Activated CD4-positive, alpha-beta T cell treated with anti-CD3 and anti-CD28 coated beads, Interleukin-2, amount 10 ng/mL, durations not matched to agents 24 days and 14 days (primary cell): Measurements from ENCODE around the gene GATA1. TPM values are rescaled to one million over a fixed set of nuclear protein-coding genes. Genes with fewer than 3 reads are reported as not detected.
"Not testable (repeated sequence)": the region's sequence is repeated elsewhere in the genome, so short reads cannot be mapped to it uniquely, and the experiment has no call there.

Source experiments
- DNase-seq: peaks from one replicate; pipeline ENCODE4 v3.0.0; 2022
- H3K27ac Mint-ChIP-seq: one replicate; pipeline ENCODE4 v1.8.0; 2022; ENCODE audit warnings: mild to moderate bottlenecking, mixed read lengths
- H3K27me3 Mint-ChIP-seq: one replicate; pipeline ENCODE4 v1.8.0; 2022; ENCODE audit warnings: mixed read lengths
- H3K36me3 Mint-ChIP-seq: one replicate; pipeline ENCODE4 v1.8.0; 2022; ENCODE audit warnings: low read depth, mild to moderate bottlenecking, mixed read lengths
- H3K4me1 Mint-ChIP-seq: one replicate; pipeline ENCODE4 v1.8.0; 2021; ENCODE audit warnings: mixed read lengths
- H3K4me3 Mint-ChIP-seq: one replicate; pipeline ENCODE4 v1.8.0; 2022; ENCODE audit warnings: mild to moderate bottlenecking, moderate library complexity, mixed read lengths
- H3K9me3 Mint-ChIP-seq: one replicate; pipeline ENCODE4 v1.8.0; 2021; ENCODE audit warnings: mixed read lengths
- intact Hi-C: fragments of 100-400 bp; cut with micrococcal nuclease; formaldehyde crosslinking; loops from one replicate; pipeline ENCODE4 v1.15.1; 2023
- total RNA-seq: library from RNA; stranded (reverse); gene quantifications from 2 replicates; pipeline ENCODE4 v1.2.3, GENCODE V29; 2022

GATA1 gene
- total RNA-seq, 1 donor from 2014 or later = not detected

DNA sequence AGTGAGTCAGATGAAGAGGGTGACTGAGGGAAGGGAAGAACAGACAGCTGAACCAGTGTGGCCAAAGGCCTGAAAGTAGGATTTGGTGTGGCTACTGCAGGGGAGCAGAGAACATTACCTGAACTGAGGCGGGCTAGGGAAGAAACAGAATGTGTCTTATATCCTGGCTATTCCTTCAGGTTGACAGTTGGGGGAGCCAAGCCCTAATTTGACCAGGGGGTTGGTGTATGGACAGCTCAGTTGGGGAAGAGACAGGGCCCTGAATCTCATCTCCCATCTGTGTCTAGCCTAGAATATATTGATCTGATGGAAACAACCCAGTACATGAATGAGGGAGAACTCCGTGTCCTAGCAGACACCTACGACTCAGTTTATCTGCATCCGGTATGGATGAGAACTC, 19.7 kb downstream of the GATA1 start:
- Mint-ChIP-seq H3K27me3 (no peaks in the 10 kb centered on the region), H3K27ac (peak overlapping the region; percentile 59), H3K9me3 (no peaks in the 10 kb centered on the region), H3K4me1 (peaks cover 14% of the 10 kb centered on the region), H3K4me3 (no peak overlapping the region), H3K36me3 (peaks cover 18% of the 10 kb centered on the region)
- no peak for DNase-seq
- intact Hi-C loops = loop anchor here (10.0 kb wide), 1 partner anchor 359 kb away; the partner anchor contains the start of gene MAGIX

DNA sequence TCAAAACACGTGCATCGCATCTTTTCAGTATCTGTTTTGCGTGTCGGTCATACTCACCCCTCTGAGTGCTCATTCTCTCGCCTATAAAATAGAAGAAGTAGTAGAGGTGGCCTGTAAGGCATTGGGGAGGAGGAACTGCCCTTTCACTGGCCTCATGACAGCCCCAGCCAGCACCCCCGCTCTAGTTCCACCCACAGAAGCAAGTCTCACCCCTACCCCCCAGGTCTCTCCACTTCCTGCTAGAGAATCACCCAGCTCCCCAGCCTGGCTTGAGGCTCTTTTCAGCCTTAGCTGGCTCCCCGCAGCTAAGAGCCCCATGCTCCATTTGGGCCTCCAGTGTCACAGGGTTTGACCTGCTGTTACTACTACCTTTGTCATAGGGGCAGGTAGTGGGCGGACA, 27.3 kb downstream of the GATA1 start:
- no peak for DNase-seq
- H3K4me1 Mint-ChIP-seq = no peaks in the 10 kb centered on the region
- intact Hi-C loops = no loop called here
- no peak overlapping the region for H3K4me3 Mint-ChIP-seq
- peaks cover 16% of the 10 kb centered on the region for H3K36me3 Mint-ChIP-seq
- no peak overlapping the region for H3K27ac Mint-ChIP-seq
- no peaks in the 10 kb centered on the region for H3K9me3 Mint-ChIP-seq
- no peaks in the 10 kb centered on the region for H3K27me3 Mint-ChIP-seq

DNA sequence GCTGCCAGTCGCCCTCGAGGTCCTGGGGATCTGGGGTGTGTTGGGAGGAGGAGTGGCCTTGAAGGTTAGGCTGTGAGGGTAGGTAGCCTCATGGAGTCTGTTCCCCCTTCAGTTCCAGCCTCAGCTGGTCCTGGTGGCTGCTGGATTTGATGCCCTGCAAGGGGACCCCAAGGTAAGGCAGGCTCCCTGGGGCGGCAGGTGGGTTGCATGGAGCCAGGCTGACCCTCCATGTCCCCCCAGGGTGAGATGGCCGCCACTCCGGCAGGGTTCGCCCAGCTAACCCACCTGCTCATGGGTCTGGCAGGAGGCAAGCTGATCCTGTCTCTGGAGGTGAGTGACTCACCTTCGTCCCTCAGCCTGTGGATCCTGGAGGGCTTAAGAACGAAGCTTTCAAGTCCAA, 28.3 kb downstream of the GATA1 start:
- peaks cover 16% of the 10 kb centered on the region for H3K36me3 Mint-ChIP-seq
- H3K27ac Mint-ChIP-seq = no peak overlapping the region
- no peak overlapping the region for H3K4me3 Mint-ChIP-seq
- intact Hi-C loops = no loop called here
- H3K4me1 Mint-ChIP-seq = no peaks in the 10 kb centered on the region
- H3K27me3 Mint-ChIP-seq = no peaks in the 10 kb centered on the region
- no peak for DNase-seq
- H3K9me3 Mint-ChIP-seq = no peaks in the 10 kb centered on the region

DNA sequence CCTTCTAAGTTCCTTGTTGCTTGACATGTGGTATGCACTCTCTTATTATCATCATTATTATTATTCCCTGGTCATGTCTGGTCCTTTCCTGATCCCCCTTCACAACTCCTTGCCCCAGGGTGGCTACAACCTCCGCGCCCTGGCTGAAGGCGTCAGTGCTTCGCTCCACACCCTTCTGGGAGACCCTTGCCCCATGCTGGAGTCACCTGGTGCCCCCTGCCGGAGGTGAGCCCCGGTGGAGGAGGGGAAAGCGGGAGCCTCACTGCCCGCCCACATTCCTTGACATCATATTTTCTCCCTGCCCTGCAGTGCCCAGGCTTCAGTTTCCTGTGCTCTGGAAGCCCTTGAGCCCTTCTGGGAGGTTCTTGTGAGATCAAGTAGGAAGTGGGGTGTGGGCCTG, 28.9 kb downstream of the GATA1 start:
- no peak overlapping the region for H3K4me3 Mint-ChIP-seq
- H3K36me3 Mint-ChIP-seq = peaks cover 16% of the 10 kb centered on the region
- no peaks in the 10 kb centered on the region for H3K9me3 Mint-ChIP-seq
- no peaks in the 10 kb centered on the region for H3K27me3 Mint-ChIP-seq
- H3K27ac Mint-ChIP-seq = no peak overlapping the region
- H3K4me1 Mint-ChIP-seq = no peaks in the 10 kb centered on the region
- no peak for DNase-seq
- intact Hi-C loops = no loop called here

DNA sequence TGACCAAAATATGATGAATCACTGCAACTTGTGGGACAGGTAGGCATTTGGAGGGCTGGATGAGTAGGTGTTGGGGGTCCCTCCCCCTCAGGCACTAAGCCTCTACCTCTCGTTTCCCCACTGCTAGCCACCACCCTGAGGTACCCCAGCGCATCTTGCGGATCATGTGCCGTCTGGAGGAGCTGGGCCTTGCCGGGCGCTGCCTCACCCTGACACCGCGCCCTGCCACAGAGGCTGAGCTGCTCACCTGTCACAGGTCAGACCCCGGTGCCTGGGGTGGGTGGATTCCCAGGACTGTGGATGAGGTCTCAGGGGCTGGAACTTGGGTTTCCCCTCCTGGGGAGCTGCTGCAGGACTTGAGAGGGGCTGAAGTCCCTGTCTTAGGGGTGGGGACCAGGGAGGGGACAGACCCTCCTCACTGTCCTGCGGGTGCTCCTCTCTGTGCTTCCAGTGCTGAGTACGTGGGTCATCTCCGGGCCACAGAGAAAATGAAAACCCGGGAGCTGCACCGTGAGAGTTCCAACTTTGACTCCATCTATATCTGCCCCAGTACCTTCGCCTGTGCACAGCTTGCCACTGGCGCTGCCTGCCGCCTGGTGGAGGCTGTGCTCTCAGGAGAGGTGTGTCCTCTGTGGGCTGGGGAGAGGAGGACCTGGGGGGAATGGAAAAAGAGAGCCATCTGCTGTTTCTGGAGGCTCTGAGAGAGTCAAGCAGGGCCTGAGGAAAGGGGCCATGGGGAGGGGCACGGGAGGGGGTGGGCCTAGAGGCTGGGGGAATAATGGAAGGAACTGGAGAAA, 29.8 kb downstream of the GATA1 start:
- intact Hi-C loops = no loop called here
- DNase-seq = no peak
- H3K4me3 Mint-ChIP-seq = no peak overlapping the region
- peaks cover 14% of the 10 kb centered on the region for H3K36me3 Mint-ChIP-seq
- H3K4me1 Mint-ChIP-seq = no peaks in the 10 kb centered on the region
- no peaks in the 10 kb centered on the region for H3K27me3 Mint-ChIP-seq
- H3K9me3 Mint-ChIP-seq = no peaks in the 10 kb centered on the region
- no peak overlapping the region for H3K27ac Mint-ChIP-seq

DNA sequence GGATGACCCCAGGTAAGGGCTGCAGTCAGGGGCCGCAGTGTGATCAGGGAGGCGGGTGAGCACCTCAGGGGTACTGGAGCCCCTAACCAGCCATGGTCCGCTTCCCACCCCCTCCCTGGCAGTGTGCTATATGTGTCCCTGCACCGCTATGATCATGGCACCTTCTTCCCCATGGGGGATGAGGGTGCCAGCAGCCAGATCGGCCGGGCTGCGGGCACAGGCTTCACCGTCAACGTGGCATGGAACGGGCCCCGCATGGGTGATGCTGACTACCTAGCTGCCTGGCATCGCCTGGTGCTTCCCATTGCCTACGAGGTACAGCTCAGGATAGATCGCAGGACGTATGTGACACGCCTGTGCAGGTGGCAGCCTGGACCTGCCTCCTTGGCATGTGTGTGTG, 31.7 kb downstream of the GATA1 start:
- H3K4me1 Mint-ChIP-seq = no peaks in the 10 kb centered on the region
- no peaks in the 10 kb centered on the region for H3K27me3 Mint-ChIP-seq
- H3K27ac Mint-ChIP-seq = no peak overlapping the region
- peaks cover 8% of the 10 kb centered on the region for H3K36me3 Mint-ChIP-seq
- H3K4me3 Mint-ChIP-seq = no peak overlapping the region
- no peak for DNase-seq
- intact Hi-C loops = no loop called here
- no peaks in the 10 kb centered on the region for H3K9me3 Mint-ChIP-seq

DNA sequence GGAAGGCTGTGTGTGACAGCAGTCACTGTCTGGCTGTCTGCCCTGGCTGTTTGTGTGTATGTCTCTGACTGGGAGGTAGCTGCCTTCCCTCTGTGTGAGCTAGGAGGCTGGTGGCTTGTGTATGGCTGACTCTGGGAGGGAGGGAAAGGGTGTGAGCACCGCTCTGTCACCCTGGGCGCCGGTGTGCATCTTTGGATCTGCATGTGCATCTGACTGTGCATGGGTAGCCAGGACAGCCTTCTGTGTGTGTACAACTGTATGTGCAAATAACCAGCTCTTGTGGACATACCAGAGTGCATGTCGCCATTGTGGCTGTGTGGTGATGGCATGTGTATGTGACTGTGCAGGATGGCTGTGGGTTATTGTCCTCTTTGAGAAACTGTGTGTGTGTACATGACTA, 32.5 kb downstream of the GATA1 start:
- Mint-ChIP-seq H3K36me3 (peaks cover 9% of the 10 kb centered on the region), H3K9me3 (no peaks in the 10 kb centered on the region), H3K4me1 (no peaks in the 10 kb centered on the region), H3K27me3 (no peaks in the 10 kb centered on the region), H3K27ac (no peak overlapping the region), H3K4me3 (no peak overlapping the region)
- intact Hi-C loops = no loop called here
- no peak for DNase-seq

DNA sequence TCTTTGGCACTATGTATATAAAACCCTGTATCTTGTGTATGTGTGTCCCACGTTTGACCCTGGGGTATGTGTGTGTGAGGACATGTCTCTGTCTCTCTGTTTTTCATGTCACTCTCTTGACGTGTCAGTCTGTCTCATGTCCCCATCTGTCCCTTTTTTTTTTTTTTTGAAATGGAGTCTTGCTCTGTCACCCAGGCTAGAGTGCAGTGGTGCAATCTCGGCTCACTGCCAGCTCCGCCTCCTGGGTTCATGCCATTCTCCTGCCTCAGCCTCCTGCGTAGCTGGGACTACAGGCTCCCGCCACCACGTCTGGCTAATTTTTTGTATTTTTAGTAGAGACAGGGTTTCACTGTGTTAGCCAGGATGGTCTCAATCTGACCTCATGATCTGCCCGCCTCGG, 33.0 kb downstream of the GATA1 start:
- H3K27me3 Mint-ChIP-seq, intact Hi-C loops, H3K4me1 Mint-ChIP-seq, H3K27ac Mint-ChIP-seq, H3K9me3 Mint-ChIP-seq, H3K4me3 Mint-ChIP-seq, DNase-seq, H3K36me3 Mint-ChIP-seq: not testable (repeated sequence)

DNA sequence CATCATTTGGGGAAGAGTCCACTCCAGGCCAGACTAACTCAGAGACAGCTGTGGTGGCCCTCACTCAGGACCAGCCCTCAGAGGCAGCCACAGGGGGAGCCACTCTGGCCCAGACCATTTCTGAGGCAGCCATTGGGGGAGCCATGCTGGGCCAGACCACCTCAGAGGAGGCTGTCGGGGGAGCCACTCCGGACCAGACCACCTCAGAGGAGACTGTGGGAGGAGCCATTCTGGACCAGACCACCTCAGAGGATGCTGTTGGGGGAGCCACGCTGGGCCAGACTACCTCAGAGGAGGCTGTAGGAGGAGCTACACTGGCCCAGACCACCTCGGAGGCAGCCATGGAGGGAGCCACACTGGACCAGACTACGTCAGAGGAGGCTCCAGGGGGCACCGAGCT, 36.7 kb downstream of the GATA1 start:
- H3K27me3 Mint-ChIP-seq = peaks cover 6% of the 10 kb centered on the region
- intact Hi-C loops = no loop called here
- peaks cover 4% of the 10 kb centered on the region for H3K36me3 Mint-ChIP-seq
- H3K4me3 Mint-ChIP-seq = no peak overlapping the region
- DNase-seq = no peak
- no peak overlapping the region for H3K27ac Mint-ChIP-seq
- no peaks in the 10 kb centered on the region for H3K9me3 Mint-ChIP-seq
- no peaks in the 10 kb centered on the region for H3K4me1 Mint-ChIP-seq

DNA sequence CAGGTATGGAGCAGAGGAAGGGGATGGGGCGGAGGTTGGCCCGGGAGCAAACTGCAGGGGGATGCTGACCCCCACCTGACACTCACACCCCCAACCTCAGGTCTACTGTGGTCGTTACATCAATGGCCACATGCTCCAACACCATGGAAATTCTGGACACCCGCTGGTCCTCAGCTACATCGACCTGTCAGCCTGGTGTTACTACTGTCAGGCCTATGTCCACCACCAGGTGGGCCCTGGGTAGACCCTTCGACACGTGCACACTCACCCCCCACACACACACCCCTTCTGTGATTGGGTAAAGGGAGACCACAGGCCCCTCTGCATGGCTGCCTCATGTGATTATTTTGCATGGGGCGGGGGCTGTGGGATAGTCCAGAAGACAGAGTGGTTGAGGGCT, 37.7 kb downstream of the GATA1 start:
- DNase-seq = no peak
- H3K27ac Mint-ChIP-seq = no peak overlapping the region
- peaks cover 4% of the 10 kb centered on the region for H3K36me3 Mint-ChIP-seq
- no peak overlapping the region for H3K4me3 Mint-ChIP-seq
- no peaks in the 10 kb centered on the region for H3K9me3 Mint-ChIP-seq
- no peaks in the 10 kb centered on the region for H3K4me1 Mint-ChIP-seq
- intact Hi-C loops = no loop called here
- peaks cover 14% of the 10 kb centered on the region for H3K27me3 Mint-ChIP-seq

DNA sequence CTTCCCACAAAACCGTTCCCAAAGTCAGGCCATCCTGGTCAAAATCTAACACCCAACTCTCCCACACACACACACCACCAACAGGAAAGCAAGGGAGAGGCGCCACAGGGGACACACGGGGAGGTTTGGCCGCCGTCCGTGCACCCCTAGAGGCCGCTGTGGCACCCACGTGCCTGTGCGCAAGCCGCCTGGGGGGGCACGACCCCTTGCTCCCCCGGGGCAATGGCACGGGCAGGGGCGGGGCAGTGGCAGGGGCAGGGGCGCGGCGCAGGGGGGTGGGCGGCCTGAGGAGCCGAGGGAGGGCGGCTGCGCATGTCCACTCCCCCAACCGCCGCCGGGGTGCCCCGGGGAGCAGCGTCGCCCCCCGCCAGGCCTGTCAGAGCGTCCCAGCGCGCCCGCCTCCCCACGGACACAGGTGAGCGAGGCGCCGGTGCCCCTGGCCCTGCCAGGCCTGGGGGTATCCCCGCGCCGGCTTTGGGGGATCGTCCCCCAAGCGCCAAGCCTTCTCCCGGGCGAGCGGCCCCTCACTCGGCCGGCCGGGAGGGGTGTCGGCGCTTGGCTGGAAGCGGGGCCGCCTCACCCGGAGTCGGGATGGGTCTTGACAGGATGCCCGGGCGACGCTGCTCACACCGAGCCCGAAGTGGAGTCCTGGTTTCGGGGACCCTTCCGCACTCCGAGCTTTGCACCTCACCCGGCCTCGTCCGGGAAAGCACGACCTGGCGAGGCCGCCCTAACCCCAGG, 39.9 kb downstream of the GATA1 start, which contains the start of gene ERAS:
Gene ERAS (plus strand): TSS at position 379 of the 741 bp plus-strand sequence. CDS start 2,611 bp downstream, outside the sequence.
- Mint-ChIP-seq H3K4me1 (no peaks in the 10 kb centered on the region), H3K27ac (peak within 1 kb of the TSS; percentile 58), H3K9me3 (no peaks in the 10 kb centered on the region), H3K36me3 (peaks cover 4% of the 10 kb centered on the region), H3K27me3 (peaks cover 25% of the 10 kb centered on the region), H3K4me3 (no peak within 1 kb of the TSS)
- intact Hi-C loops = no loop called here
- DNase-seq = no peak

DNA sequence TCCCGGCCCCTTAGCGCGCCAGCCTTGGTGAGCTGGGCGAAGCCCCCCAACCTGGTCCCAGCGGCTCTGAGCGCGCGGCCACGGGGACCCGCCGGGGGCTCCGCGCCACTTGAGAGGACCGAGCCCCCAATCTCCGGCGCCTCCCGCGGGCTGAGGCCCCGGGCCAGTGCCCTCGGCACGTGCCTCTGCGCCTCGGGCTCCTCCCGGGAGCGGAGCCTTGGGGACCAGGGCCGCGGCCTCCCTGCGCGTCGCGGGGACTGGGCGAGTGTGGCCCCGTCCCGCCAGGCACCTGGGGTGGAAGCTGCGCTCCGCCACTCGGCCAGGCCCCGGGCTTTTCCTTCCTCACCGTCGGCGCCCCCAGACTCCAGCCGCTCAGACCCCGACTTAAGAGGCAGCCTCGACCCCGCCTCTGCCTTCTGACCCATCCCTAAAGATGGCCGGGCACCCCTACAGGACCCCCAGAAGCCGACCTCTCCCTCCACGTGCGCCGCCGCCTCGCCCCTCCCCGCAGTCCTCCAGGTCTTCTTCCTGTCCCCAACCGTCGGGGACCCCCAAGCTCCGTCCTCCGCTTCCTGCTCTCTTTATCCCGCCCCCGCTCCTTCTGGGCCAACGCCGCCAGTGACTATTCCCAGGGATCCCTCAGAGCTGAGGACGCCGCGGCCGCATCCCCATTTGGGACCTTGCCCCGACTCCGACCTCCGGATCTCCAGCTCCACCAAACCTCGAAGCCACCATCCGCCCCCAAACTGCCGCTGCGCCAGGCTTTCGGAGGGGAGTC, 40.7 kb downstream of the GATA1 start:
- no peaks in the 10 kb centered on the region for H3K4me1 Mint-ChIP-seq
- intact Hi-C loops = no loop called here
- no peak for DNase-seq
- H3K4me3 Mint-ChIP-seq = no peak overlapping the region
- H3K9me3 Mint-ChIP-seq = no peaks in the 10 kb centered on the region
- H3K36me3 Mint-ChIP-seq = peaks cover 4% of the 10 kb centered on the region
- H3K27me3 Mint-ChIP-seq = peaks cover 25% of the 10 kb centered on the region
- peak overlapping the region; percentile 58 for H3K27ac Mint-ChIP-seq

DNA sequence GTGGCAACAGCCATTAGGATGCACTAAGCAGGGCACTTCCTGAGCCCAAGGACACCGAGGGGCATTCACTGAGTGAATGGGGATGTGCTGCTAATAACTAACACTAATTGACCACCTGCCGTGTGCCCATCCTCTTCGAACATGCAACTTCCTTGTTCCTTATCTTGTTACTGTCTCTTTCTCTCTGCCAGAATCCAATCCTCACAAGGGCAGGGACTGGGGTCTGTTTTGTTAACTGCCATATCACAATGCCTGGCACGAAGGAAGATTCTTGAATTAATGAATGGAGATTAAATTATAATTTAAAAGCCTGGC, 41.2 kb downstream of the GATA1 start:
- H3K36me3 Mint-ChIP-seq = peaks cover 4% of the 10 kb centered on the region
- no peak overlapping the region for H3K27ac Mint-ChIP-seq
- H3K4me1 Mint-ChIP-seq = no peaks in the 10 kb centered on the region
- intact Hi-C loops = no loop called here
- H3K4me3 Mint-ChIP-seq = no peak overlapping the region
- DNase-seq = no peak
- H3K27me3 Mint-ChIP-seq = peaks cover 27% of the 10 kb centered on the region
- no peaks in the 10 kb centered on the region for H3K9me3 Mint-ChIP-seq
